CD4-positive, alpha-beta T cell treated with Interleukin-1 beta for 1 hour (primary cell): ENCODE data around the gene ARFGAP3.

Source experiments
- DNase-seq, 2 donors: peaks; one replicate each; pipeline ENCODE4 v3.0.0-alpha.2; 2020 to 2022

ARFGAP3 gene

DNA sequence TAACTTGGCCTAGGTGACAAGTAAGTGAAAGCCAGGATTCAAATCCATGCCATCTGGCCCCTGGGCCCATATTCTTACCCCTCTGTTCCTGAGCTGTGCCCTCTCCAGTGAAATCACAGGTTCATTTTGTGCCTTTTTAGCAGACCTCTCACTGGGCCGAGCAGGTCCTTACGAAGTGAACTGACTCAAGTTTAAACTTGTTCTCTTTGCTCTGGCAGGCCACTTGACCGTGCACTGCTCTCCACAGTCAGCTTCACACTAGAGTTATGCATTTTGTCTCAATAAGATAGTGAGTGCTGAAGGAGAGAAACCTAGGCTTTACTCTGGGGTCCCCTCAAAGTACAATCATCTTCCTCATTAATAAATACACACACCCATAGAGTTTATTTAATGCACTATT is 40.7 kb downstream of the ARFGAP3 start:
- no peak for DNase-seq

DNA sequence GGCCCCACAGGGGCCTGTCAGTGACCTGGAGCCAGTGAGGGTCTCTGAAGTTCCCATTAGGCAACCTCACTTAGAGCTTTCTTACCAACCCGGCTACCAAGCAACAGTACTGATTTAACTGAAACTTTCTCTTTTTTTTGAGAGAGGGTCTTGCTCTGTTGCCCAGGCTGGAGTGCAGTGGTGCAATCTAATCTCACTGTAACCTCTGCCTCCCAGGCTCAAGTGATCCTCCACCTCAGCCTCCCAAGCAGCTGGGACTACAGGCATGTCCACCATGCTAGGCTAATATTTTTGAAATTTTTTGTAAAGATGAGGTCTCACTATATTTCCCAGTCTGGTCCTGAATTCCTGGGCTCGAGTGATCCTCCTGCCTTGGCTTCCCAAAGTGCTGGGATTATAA is 42.5 kb downstream of the ARFGAP3 start:
- no peak for DNase-seq

DNA sequence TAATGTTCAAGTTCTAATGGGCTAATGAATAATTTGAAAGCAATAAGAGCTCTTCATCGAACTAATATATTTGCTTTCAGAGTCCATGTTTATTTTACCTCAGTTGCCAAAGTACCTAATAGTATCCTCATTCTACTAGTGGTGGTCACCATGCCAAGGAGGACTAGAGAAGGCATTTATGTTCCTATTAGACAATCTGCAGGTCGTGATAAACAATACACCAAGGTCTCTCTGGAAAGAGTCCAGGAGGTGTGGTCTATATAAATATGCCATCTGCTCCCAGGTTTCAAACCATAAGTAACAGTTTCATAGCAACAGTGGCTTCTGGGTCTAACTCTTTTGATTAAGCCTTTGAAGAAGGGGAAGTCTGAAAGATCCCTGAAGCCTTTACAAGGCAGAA is 42.9 kb downstream of the ARFGAP3 start:
- DNase-seq = no peak

DNA sequence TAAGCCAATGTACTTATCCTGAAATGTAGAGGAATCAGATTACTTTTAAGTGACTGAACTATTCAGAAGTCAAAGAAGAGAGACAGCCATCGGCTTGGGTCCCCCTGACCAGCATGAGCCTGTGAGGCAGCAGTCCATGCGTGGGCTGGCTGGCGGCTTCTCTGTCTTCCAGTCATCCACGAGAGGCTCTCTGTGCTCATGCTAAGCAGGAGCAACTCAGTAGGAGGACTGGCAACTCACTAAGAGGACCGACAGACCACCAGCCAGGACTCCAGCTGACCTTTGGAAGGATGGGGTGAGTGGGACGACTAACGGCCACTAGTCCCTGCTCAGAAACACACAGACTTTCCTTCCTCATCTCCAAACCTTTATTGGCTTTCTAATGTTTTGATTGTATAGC is 43.6 kb downstream of the ARFGAP3 start:
- no peak for DNase-seq

DNA sequence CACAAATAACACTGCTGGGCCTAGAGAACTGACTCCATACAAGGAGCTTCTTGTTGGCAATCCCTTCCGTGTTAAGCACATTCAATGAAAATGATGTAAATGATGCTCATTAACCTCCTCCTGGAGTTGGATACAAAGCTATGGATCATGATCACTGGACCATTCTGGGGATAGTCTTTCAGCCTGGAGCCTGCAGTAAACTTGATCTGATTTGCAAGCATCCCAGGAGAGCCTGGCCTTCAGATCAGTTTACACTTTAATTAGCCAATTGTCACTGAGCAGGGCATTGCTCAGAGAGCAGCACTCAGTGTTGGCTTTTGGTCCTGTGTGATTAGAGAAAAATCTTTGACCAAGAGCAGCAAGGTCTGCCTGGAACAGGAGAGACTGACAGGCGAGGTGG is 45.6 kb downstream of the ARFGAP3 start:
- DNase-seq = no peak

DNA sequence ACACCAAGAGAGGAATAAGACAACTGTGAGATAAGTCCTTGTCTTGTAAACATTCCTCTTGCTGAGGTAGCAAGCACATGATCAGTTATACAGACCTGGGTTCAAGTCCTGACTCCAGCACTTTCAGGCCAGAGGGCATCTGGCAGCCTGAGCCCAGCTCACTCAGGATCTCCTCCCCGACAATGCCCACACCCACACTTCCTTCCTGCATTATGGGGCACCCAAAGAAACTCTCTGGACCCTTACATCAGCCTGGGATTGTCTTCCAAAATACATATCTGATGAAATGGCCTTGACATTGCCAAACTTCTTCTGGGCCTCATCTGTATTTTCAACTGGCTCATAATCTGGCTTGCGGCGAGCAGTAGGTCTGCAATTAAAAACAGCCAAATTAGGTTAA is 48.6 kb downstream of the ARFGAP3 start:
- DNase-seq = no peak

DNA sequence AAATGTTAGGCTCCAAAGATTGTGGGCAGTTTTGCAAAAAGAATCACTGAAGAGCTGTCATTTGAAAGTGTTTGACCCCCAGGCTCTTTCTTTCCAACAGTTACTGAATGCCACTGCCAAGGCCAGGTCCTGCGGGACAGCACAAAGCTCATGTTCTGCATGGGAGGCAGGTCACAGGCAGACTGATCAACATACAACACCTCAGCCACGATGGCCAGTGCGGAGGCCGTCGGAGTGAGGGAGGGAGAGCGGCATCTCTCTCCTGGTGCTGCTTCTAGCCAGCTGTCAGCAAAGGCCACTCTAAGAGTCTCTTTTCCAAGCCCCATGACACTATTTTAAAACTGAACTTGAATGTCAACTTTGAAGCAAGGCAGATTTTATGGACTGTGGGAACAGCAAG is 49.9 kb downstream of the ARFGAP3 start:
- no peak for DNase-seq

DNA sequence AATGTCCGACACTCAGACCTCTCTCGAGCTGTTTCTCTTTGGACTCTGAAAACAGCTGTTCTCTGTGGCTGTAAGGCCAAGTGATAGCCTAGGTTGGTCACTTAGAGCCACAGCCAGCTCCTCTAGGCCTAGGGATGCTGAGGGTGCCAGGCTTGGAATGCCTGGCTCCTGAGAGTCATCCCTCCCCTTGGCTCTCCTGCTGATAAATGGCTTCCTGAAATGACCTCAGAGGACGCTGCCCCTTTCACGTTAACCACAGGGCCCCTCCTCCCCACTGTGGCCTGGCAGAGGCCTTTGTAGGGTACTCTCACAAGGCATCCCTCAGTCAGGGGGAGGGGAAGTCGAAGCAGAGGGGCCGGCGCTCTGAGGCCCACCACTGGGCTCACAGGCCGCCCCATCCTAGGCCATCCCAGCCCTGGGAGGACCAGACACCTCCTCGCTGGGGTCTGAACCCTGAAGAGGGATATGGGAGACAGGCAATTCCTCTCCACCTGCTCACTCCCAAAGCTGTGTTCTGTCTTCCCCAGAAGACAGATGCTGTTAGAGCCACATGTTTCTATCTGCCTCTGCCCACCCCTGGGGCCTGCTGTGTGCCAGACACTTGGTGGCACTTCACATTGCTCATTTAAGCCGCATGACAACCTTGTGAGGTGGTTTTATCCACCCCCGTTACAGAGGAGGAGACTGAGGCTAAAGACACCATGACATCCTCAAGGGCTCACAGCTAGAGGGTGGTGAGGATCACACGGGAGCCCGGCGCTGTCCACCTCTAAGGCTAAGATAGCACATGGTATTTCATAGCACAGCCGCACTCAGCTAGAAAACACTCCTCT is 50.9 kb downstream of the ARFGAP3 start:
- no peak for DNase-seq

DNA sequence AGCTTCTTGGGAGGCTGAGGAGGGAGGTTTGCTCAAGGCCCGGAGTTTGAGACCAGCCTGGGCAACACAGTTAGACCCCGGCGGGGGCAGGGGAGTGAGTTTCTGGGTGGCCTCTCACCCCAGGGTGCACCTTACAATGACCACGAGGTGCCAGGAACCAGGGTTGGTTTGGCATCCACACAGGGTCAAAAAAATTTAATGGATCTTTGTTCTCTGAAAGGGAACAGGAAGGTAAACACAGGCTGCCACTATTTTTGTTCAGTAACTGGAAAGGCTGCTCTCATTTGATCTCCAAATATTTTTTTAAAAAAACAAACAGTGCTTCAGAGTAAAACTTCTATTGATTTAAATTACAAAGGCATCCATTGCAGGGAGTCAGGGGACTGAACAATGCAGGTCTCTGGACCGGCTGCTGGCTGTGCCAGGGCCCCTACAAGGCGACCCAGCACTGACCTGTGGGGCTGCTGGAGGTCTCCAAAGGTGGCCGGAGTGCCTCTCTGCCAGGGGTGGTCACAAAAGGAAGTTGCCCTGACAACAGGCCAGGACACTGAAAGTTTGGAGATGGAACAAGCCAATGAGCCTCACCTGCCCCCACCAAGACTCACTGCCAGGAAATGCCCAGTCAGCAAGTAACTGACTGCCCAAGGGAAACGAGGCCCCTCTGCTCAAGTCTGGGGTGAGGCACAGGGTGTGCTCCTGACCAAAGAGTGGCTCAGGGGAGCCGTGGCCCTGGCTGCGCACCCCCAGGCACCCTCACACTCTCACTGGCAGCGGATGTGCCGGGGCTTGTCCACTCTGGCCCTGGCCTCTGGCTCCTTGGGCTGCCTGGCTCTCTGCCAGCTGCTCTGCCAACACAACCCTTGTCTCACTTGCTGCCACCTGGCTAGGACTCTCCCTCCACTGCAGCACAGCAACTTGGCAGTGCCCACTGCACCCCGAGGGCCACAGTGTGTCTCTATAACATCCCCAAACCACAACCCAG is 51.8 kb downstream of the ARFGAP3 start:
- DNase-seq = no peak

DNA sequence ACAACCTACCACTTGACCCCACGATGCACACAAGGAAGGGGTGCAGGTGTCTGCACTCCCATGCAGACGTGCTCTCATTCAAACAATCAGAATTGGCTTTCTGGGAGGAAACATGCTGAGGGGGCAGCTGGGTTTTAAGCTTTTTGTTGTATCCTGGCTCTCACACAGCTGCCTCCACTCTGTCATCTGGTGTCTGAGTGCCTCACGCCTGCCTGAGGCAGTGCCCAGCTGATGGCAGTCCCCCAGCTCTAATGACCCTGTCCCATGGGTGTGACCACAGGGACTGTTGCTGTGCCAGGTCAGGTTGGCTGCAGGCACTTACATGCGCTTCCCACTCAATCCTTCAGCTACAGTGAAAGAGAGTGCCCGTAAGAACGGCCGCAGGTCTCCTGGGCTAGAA is 53.7 kb downstream of the ARFGAP3 start:
- no peak for DNase-seq

DNA sequence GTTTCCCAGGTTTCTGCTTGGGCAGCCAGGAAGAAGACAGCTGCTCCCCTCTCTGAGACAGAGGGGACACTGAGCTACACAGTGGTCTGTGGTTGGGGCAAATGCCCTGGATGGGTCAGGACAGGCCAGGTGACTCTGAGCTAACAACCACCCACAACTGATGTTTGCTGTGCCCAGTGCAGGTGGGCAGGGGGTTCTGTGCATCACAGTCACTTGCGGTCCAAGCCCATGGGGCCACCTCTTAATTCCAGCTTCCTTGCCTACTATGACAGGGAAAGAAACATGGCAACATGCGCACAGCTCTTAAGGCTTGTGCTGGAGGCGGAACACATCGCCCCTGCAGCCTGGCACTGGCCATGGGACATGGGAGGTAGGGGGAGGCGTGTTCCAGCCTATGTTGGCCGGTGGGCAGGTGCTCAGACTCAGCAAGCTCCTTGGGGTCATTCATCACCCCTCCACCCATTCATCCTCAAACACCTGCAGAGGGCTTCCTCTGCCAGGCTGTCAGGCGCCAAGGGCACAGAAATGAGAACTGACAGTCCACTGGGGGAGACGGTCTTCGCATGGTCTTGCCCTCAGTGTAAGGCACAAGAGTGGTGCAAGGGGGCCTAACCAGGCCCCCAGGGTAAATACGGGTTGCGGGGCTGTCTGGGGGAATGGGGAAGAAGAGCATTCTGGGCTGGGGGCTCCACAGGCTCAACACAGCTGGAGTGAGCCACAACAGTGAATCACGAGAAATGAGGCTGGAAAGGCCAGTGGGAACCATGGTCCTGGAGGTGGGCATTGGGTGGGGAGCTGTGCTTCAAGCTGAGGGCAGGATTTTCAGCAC is 55.6 kb downstream of the ARFGAP3 start:
- DNase-seq = no peak

DNA sequence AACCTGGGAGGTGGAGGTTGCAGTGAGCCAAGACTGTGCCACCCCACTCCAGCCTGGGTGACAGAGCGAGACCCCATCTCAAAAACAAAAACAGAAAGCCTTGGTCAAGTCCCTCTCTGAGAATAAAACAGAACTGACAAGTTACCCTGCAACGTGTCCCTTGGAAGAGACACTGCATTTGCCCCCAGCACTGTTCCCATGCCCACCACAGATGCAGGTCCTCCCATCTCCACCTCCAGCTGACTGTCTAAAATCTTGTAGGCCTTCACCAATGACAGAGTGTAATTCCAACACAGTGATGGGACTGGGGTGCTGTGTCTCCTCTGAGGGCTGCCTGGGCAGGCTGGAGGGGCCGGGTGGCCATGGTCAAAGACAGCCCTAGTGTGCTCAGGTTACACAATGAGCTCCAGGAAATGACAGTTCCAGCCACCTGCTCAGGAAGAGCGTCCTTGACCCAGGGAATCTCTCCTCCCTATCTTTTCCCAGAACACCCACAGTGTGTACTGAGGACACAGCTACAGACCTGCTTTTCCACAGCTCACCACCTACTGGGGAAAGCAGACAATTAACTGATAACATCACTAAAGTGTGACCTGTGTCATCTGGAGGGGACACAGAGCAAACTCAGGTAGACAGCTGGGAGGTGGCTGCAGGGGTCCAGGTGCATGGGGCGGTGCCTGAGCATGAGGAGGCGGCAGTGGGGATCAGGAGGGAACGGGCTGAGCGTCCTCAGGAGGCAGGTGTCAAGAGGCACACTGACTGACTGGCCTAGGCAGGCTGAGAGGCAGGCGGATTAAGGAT is 56.4 kb downstream of the ARFGAP3 start:
- no peak for DNase-seq

DNA sequence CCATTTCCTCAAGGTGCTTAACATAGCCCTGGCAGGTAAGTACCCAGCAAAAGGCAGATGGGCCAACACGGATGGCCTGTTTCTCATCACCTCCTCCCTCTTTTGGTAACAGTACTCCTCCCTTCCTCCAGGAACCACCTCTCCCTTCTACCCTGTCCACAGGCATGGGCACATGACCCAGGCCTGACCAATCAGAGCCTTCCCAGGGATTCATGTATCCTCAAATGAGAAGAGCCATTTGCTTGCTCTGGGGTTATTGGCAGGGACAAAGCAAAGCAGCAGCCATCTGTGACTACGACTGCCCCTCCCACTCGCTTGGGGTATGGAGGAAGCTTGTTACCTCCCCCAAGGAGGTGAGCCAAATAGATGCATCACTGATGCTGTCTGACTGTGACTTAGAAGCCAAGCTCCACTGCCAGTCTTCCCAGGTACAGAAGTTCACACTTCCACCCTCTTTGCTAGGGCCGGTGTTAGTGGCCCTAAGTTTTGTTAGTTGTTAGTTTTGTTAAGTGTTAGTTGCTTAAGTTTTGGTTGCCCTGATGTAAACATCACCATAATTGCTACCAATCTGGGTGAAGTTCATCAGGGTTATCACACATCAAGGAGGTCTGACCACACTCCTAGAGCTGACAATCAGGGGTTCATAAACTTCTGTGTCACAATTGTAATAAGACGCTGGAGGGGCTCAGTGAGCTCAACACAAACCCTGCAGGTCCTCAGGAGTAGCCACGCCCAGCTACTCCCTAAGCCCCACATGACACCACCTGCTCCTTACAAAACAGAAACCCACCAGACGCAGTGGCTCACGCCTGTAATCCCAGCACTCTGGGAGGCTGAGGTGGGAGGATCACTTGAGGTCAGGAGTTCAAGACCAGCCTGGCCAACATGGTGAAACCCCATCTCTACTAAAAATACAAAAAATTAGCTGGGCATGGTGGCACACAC is 57.3 kb downstream of the ARFGAP3 start:
- no peak for DNase-seq

DNA sequence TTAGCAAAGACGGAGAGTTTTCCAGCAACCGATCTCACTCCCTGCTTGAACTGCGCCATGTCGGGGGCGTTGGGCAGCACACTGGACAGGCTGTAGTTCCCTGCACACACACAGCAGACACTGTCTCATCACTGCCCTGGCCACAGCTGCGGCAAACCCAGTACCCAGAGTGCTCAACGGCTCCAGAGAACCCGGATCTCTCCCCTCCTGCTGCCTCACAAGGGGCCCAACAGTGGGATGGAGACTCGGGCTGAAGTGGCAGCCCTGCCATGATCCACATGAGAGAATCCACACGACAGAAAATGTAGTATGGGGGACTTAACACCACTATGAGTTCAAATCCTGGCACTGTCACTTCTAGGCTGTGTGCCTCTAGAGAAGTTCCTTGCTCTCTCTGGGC is 58.0 kb downstream of the ARFGAP3 start:
- no peak for DNase-seq

DNA sequence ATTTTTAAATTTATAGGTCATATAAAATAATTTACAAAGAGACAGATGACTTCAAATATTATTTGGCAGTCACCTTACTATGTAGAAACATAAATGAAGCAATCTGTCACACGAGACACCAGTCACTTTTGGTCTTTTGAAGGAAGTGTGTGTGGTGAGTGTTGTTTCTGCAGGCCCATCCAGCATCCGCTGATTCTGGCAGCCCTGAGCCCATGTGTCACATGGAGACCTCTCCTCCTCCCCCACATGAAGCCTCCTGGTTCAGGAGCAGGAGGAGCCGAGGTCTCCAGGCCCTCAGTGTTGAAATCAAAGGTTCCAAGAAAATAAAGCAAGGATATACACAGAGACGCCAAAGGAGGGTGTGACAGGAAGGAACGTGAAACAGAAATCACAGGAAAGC is 60.1 kb downstream of the ARFGAP3 start:
- DNase-seq = no peak

DNA sequence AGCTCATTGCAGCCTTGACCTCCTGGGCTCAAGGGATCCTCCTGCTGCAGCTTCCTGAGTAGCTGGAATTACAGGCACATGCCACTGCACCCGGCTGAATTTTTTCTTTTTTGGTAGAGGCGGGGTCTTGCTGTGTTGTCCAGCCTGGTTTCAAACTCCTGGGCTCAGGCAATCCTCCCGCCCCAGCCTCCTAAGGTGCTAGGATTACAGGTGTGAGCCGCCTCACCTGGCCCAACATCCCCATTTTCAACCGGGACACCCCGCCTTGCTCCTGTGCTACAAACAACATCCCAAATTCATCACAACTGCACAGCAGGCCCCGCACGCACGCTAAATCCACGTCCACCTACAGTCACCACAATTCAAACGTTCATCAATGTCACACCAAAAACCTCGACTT is 61.0 kb downstream of the ARFGAP3 start:
- DNase-seq = no peak

DNA sequence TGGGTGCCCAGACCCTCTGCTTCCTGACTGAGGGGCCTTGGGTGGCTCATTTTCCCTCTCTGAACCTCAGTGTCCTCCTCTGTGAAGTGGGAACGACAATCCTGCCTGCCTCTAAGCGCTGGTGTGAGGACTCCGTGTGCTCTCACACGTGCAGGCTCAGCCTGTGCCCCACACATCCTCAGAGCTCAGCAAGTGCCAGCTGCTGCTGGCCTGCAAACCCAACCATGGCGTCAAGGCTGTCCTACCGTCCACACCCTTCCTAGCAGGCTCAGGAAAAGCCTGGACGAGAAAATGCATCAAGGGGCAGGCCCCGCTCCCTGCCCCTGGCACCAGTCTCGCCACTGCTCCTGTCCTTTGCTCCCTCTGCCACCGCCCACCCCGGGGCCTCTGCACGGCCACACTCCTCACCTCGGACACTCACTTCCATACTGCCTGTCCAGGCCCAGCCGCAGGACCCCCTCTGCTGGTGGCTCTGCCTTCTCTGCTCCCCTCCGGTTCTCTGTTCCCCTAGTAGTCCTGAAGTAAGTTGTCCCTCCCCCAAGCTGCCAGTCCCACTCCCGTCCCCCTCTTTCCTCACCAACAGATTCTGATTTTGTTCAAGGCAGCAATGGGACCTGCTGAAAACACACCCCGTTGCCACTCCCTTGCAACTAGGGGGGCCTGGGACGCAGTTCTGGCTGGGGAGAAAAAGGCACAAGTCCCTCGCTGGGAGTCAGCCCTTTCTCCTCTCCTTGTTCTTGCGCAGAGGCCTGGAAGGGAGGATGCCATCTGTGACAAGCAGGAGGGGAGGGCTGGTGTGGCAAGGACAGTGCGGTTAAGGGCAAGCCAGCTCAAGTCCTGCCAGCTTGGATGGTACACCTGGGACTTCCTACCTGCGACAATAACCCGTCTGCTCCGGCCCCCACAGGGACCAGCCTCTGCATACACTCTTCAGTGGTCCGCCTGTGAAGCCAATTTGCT is 62.2 kb downstream of the ARFGAP3 start:
- DNase-seq = no peak

DNA sequence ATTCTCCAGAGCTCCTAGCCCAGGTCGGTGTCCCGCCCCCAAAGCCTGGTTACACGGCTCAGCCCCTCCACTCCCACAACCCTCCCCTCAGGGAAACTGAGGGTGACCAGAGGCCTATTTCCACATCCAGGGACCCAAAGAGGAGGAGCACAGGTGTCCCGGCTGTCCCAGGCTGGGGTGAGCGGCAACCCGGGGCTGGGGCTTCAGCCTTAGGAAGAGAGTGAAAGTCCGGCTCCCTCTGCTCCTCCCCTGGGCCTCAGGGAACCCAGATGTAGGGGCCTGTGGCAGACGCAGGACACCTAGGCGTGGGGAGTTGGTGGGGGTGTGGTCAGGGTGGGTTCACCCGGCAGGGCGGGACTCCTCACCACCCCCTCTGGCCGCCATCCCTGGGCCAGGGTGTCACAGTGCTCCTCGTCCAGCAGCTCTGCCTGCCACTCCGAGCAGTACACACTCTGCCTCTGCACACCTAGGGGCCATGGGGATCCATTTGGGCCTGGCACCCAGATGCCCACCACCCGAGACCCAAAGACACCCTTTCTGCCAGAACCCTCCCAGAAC is 63.1 kb downstream of the ARFGAP3 start:
- DNase-seq = no peak
